ENCODE measurements around the gene AR.

AR gene

DNA sequence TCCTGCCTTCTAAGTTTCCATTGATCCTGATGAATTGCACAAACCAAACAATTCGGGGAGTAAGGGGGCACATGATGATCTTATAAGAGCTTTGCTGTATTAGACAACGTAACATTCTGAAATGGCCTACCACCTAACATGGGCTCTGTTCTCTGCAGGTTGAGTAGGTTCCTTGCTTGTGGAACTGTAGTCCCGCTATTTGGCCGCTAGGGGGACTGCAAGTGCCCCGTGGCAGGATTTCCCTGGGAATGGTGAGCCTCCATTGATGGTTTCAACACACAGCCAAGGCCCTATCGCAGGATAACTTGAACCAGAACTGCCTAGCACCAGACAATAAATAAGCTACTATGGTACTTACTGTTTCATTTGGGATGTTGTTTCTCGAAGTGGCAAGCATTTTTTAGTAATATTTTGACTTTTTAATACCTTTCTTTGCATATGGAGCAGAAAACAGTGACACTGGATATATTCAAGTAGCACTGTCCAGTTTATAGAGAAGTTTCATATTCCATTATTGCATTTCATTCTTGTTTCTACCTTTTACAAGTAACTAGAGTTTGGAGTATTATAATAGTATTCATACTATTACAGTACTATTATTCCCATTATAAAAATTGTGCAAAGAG lies 11.9 kb downstream of the AR start:
- Histone ChIP-seq H3K9ac (ENCODE audit: low read length) (no peak overlapping the region), H2AFZ (ENCODE audit: low read depth, low read length, severe bottlenecking) (no peak overlapping the region)

DNA sequence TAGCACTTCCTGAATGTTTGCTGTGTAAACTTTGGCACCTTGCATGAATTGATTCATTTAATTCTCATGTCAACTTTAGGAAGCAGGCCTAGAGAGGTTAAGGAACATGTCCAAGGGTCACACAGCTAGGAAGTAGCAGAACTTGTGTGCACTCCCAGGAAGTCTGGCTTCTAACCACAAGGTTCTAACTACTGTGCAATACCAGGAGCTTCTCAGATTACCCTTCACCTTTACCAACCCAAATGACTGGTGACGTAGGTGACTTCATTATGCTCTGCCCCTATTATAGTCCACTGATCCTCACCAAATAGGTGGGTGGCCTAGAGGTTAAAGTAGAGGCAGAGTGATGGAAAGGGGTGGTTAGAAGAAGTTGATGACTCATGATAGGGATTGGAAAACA lies 14.4 kb downstream of the AR start:
- H3K9me3 ChIP-seq (ENCODE audit: insufficient read depth, low read length), result no peaks in the 10 kb centered on the region
- H3K9me2 ChIP-seq (replicated peaks; ENCODE audit: insufficient read depth, low read length), result no peaks in the 10 kb centered on the region
- TF ChIP-seq, protein P1, sequence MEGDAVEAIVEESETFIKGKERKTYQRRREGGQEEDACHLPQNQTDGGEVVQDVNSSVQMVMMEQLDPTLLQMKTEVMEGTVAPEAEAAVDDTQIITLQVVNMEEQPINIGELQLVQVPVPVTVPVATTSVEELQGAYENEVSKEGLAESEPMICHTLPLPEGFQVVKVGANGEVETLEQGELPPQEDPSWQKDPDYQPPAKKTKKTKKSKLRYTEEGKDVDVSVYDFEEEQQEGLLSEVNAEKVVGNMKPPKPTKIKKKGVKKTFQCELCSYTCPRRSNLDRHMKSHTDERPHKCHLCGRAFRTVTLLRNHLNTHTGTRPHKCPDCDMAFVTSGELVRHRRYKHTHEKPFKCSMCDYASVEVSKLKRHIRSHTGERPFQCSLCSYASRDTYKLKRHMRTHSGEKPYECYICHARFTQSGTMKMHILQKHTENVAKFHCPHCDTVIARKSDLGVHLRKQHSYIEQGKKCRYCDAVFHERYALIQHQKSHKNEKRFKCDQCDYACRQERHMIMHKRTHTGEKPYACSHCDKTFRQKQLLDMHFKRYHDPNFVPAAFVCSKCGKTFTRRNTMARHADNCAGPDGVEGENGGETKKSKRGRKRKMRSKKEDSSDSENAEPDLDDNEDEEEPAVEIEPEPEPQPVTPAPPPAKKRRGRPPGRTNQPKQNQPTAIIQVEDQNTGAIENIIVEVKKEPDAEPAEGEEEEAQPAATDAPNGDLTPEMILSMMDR (IDR thresholded peaks at IDR 0.05; ENCODE audit: insufficient read depth, low read length, poor library complexity, severe bottlenecking), result no peak
- TF ChIP-seq EZH2phosphoT487 (conservative IDR thresholded peaks at IDR 0.05; ENCODE audit: low read length), result no peak
- no peak overlapping the region for H3K9ac ChIP-seq (ENCODE audit: low read length)
- H3K36me3 ChIP-seq (ENCODE audit: low read length), result no peaks in the 10 kb centered on the region
- H4K20me1 ChIP-seq (ENCODE audit: low read depth, low read length), result no peaks in the 10 kb centered on the region
- no peak overlapping the region for H3K4me3 ChIP-seq (ENCODE audit: insufficient read depth, low read length, poor library complexity, severe bottlenecking)
- H3K79me2 ChIP-seq (ENCODE audit: insufficient read depth, low read length), result no peaks in the 10 kb centered on the region
- H3K27ac ChIP-seq (ENCODE audit: low read depth, low read length), result no peak overlapping the region
- no peaks in the 10 kb centered on the region for H3F3A ChIP-seq (ENCODE audit: insufficient read depth)
- no peak overlapping the region for H2AFZ ChIP-seq (ENCODE audit: low read depth, low read length, severe bottlenecking)
- H3K27me3 ChIP-seq (ENCODE audit: low read length), result no peaks in the 10 kb centered on the region
- H3K4me2 ChIP-seq (ENCODE audit: low read depth, low read length, poor library complexity, severe bottlenecking), result no peak overlapping the region

More for the DNA sequence above, 11.9 kb downstream of the AR start:
- no peaks in the 10 kb centered on the region for H3K79me2 ChIP-seq (ENCODE audit: insufficient read depth, low read length)
- no peak overlapping the region for H3K4me3 ChIP-seq (ENCODE audit: insufficient read depth, low read length, poor library complexity, severe bottlenecking)
- no peak overlapping the region for H3K4me2 ChIP-seq (ENCODE audit: low read depth, low read length, poor library complexity, severe bottlenecking)
- no peaks in the 10 kb centered on the region for H4K20me1 ChIP-seq (ENCODE audit: low read depth, low read length)
- H3K9me3 ChIP-seq (ENCODE audit: insufficient read depth, low read length), result no peaks in the 10 kb centered on the region
- no peak overlapping the region for H3K27ac ChIP-seq (ENCODE audit: low read depth, low read length)
- TF ChIP-seq, protein P1 (IDR thresholded peaks at IDR 0.05; ENCODE audit: insufficient read depth, low read length, poor library complexity, severe bottlenecking), result peak; percentile 26
- no peak for TF ChIP-seq EZH2phosphoT487 (conservative IDR thresholded peaks at IDR 0.05; ENCODE audit: low read length)
- no peaks in the 10 kb centered on the region for H3K27me3 ChIP-seq (ENCODE audit: low read length)
- H3K36me3 ChIP-seq (ENCODE audit: low read length), result no peaks in the 10 kb centered on the region
- no peaks in the 10 kb centered on the region for H3K9me2 ChIP-seq (replicated peaks; ENCODE audit: insufficient read depth, low read length)
- H3F3A ChIP-seq (ENCODE audit: insufficient read depth), result no peaks in the 10 kb centered on the region

DNA sequence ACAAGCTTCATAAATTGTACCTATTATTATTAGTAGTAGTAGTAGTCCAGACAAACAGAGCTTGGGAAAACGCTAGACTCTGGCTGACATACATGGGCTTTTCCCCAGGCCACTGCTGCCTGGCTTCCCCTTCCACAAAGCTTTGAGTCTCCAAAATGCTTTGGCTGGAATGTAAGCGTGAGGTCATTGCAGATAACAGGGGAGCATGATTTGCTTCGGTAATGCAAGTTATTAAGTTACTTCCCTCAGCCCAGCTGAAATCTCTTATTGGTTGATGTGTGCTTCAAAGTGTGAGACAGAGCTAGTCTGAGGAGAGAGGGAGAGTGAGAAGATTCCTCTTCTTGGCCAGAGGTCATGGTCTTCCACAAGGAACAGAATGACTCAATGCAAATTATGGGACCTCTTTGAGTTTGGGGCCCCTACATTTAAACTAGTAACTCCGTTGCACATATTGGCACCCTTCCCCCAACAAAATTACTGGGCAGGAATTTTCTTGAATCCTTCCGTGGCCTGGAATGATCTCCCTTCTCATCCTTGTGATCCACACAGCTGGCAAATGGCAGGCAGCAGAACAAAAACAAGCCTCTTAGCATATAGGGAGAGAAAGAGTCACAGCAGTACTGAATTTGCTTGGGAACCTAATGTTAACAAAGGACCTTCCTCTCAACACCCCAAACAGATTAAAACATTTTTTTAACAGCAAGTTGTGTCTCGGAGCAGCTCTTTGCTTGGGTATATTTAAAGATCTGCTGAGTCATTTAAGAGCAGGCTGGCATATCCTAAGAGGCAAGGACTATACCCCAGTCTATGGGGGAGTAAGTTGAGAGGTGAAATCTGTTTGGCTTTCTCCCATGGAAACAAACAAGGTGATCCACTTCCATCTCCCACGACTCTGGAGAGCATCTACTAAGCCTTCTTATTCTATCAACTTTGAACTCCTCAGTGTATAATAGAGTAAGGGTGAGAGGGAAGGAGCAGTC lies 19.9 kb downstream of the AR start:
- Histone ChIP-seq H3K27ac (ENCODE audit: low read depth, low read length) (no peak overlapping the region), H3K9ac (ENCODE audit: low read length) (no peak overlapping the region), H3K9me3 (ENCODE audit: insufficient read depth, low read length) (no peaks in the 10 kb centered on the region), H3K36me3 (ENCODE audit: low read length) (no peaks in the 10 kb centered on the region), H3K9me2 (replicated peaks; ENCODE audit: insufficient read depth, low read length) (no peaks in the 10 kb centered on the region), H3F3A (ENCODE audit: insufficient read depth) (no peaks in the 10 kb centered on the region), H2AFZ (ENCODE audit: low read depth, low read length, severe bottlenecking) (no peak overlapping the region), H3K4me3 (ENCODE audit: insufficient read depth, low read length, poor library complexity, severe bottlenecking) (no peak overlapping the region), H4K20me1 (ENCODE audit: low read depth, low read length) (no peaks in the 10 kb centered on the region), H3K79me2 (ENCODE audit: insufficient read depth, low read length) (no peaks in the 10 kb centered on the region), H3K4me2 (ENCODE audit: low read depth, low read length, poor library complexity, severe bottlenecking) (no peak overlapping the region), H3K27me3 (ENCODE audit: low read length) (no peaks in the 10 kb centered on the region)
- TF ChIP-seq, protein P1 (IDR thresholded peaks at IDR 0.05; ENCODE audit: insufficient read depth, low read length, poor library complexity, severe bottlenecking), result no peak
- TF ChIP-seq EZH2phosphoT487 (conservative IDR thresholded peaks at IDR 0.05; ENCODE audit: low read length), result no peak

Measured in SU-DHL-6 (cell line).